ENCODE data around the gene ZMAT2.

ZMAT2 gene

DNA sequence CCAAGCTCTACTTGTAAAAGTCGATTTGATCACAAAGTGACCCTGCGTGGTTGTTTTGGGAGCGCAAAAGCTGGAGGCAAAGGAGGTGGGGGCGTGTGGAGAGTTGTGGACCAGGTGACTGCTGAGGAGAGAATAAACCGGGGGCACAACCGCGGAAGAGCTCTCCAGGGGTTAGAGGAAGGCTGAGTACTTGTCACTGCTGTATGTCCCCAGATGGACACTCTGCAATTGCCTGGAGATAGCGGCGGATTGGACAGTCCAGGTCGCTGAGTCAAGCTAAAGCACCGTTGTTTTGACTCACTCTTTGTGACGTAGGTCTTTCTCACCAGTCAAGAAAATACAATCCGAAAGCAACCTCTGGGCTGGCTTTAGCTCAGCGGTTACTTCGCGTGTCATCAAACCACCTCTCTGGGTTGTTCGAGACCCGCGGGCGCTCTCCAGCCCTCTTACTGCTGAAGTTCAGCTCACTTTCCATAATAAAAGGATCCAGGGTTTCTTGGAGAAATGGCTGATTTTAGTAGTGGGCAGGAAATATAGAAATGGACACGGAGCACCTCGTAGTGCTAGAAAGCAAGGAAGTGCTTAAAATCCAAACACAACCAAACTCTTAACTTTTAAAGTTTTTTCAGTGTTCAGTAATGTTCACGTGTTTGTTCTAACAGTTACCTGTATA is 25.7 kb downstream of the ZMAT2 start (continued):
- TF ChIP-seq MZF1 (tag by site-specific recombination; IDR thresholded peaks at IDR 0.05; ENCODE audit: borderline replicate concordance) (peak; percentile 52; the same call in 1 of the 2 replicates), ZNF24 (tag by site-specific recombination; IDR thresholded peaks at IDR 0.05) (peak; percentile 89), ZNF596 (tag by site-specific recombination; IDR thresholded peaks at IDR 0.05) (no peak), ZNF777 (tag by site-specific recombination; IDR thresholded peaks at IDR 0.05; ENCODE audit: borderline replicate concordance) (no peak), YY1 (tag by site-specific recombination; IDR thresholded peaks at IDR 0.05) (peak; percentile 74; the same call in 1 of the 2 replicates), GLI2 (tag by site-specific recombination; IDR thresholded peaks at IDR 0.05; ENCODE audit: borderline replicate concordance, low read depth) (peak; percentile 40; the same call in 1 of the 2 replicates), ZSCAN18 (tag by site-specific recombination; IDR thresholded peaks at IDR 0.05) (0 out of 2 replicates have a peak, but pooled peaks have one; percentile 77), ZNF426 (tag by site-specific recombination; IDR thresholded peaks at IDR 0.05) (no peak), ZNF324 (tag by site-specific recombination; IDR thresholded peaks at IDR 0.05) (peak; percentile 96), ZBTB21 (tag by site-specific recombination; IDR thresholded peaks at IDR 0.05) (peak; percentile 71), ZNF544 (tag by site-specific recombination; IDR thresholded peaks at IDR 0.05) (no peak), ZNF354C (tag by site-specific recombination; IDR thresholded peaks at IDR 0.05; ENCODE audit: borderline replicate concordance, low read depth) (no peak), ZNF626 (tag by site-specific recombination; IDR thresholded peaks at IDR 0.05) (peak; percentile 91; the same call in 1 of the 2 replicates), ZNF518A (tag by site-specific recombination; conservative IDR thresholded peaks at IDR 0.05; ENCODE audit: low read depth) (0 out of 2 replicates have a peak, but pooled peaks have one; percentile 16), ZXDB (tag by site-specific recombination; IDR thresholded peaks at IDR 0.05) (peak; percentile 68), PRDM4 (tag by site-specific recombination; IDR thresholded peaks at IDR 0.05) (0 out of 2 replicates have a peak, but pooled peaks have one; percentile 18), ZNF654 (tag by site-specific recombination; IDR thresholded peaks at IDR 0.05; ENCODE audit: low read depth) (peak; percentile 15; the same call in 1 of the 2 replicates), ZNF37A (tag by site-specific recombination; IDR thresholded peaks at IDR 0.05) (no peak), ZNF394 (tag by site-specific recombination; IDR thresholded peaks at IDR 0.05; ENCODE audit: borderline replicate concordance) (peak; percentile 79), PRDM1 (tag by site-specific recombination; IDR thresholded peaks at IDR 0.05) (peak; percentile 49; the same call in 1 of the 2 replicates), SP3 (tag by site-specific recombination; IDR thresholded peaks at IDR 0.05) (peak; percentile 51; the same call in 1 of the 2 replicates), MYNN (tag by site-specific recombination; IDR thresholded peaks at IDR 0.05; ENCODE audit: borderline replicate concordance) (peak; percentile 88), ZNF76 (tag by site-specific recombination; IDR thresholded peaks at IDR 0.05; ENCODE audit: borderline replicate concordance, low read depth) (peak; percentile 63), ZSCAN23 (tag by site-specific recombination; IDR thresholded peaks at IDR 0.05) (peak; percentile 87; the same call in 1 of the 2 replicates), ZNF214 (tag by site-specific recombination; IDR thresholded peaks at IDR 0.05; ENCODE audit: borderline replicate concordance) (peak; percentile 9; the same call in 1 of the 2 replicates), ZNF133 (tag by site-specific recombination; IDR thresholded peaks at IDR 0.05) (no peak), ZNF843 (tag by site-specific recombination; IDR thresholded peaks at IDR 0.05) (0 out of 2 replicates have a peak, but pooled peaks have one; percentile 74), ZNF157 (tag by site-specific recombination; IDR thresholded peaks at IDR 0.05) (no peak), ZNF660 (tag by site-specific recombination; IDR thresholded peaks at IDR 0.05) (peak; percentile 99)
- TF ChIP-seq, protein P1, sequence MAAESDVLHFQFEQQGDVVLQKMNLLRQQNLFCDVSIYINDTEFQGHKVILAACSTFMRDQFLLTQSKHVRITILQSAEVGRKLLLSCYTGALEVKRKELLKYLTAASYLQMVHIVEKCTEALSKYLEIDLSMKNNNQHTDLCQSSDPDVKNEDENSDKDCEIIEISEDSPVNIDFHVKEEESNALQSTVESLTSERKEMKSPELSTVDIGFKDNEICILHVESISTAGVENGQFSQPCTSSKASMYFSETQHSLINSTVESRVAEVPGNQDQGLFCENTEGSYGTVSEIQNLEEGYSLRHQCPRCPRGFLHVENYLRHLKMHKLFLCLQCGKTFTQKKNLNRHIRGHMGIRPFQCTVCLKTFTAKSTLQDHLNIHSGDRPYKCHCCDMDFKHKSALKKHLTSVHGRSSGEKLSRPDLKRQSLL (tag by site-specific recombination; IDR thresholded peaks at IDR 0.05), result peak; percentile 85; the same call in 1 of the 2 replicates

All from HEK293 (cell line).